K562 (cell line): ENCODE results near the gene NUP62. TPM values are rescaled to one million over a fixed set of nuclear protein-coding genes. Genes with fewer than 3 reads are reported as not detected.
A peak's percentile ranks its signal among the peaks of the same experiment; 100 is the strongest.

Experiments used
- CREM ChIP-seq: IDR thresholded peaks from 2 replicates; pipeline ENCODE4 v1.6.1; 2014; ENCODE audit warnings: antibody characterized with exemption, low read depth
- ETS2 ChIP-seq: IDR thresholded peaks from 2 replicates; pipeline ENCODE4 v1.6.1; 2016; ENCODE audit warnings: borderline replicate concordance, missing genetic modification characterization, mild to moderate bottlenecking, moderate library complexity, missing compliant biosample characterization; ENCODE audit not compliant: poor library complexity, severe bottlenecking
- NELFE ChIP-seq: IDR thresholded peaks from 2 replicates; pipeline ENCODE4 v1.6.1; 2011; ENCODE audit warnings: mild to moderate bottlenecking; ENCODE audit not compliant: insufficient read depth, insufficient read length
- ZNF175 ChIP-seq: fragments of 200-800 bp; sonication (Bioruptor generic); IDR thresholded peaks from 2 replicates; pipeline ENCODE4 v1.6.1; 2016; ENCODE audit warnings: low read depth, mild to moderate bottlenecking, missing genetic modification characterization, missing compliant biosample characterization
- polyA plus RNA-seq, 8 experiments: library from polyadenylated mRNA; depleted of rRNA in 4 of 8; stranded (reverse) in 5 of 8; unstranded in 3 of 8; fragments of >200 nt; fragmentation: Nextera tagmentation in 2 of 8; fragmentation: Illumina TruSeq in 1 of 8; extraction: Ambion mirVana in 2 of 8; extraction: Trizol in 1 of 8; gene quantifications; 2 replicates each; pipeline versions ENCODE4 v1.2.1 to v1.2.3, GENCODE V29; 2011 to 2014; ENCODE audit warnings: inconsistent platforms in 1 of 8, missing spikeins in 1 of 8
- total RNA-seq, 7 experiments: library from RNA; depleted of rRNA in 6 of 7; stranded (reverse); fragments of >200 nt in 6 of 7; fragmentation: Illumina TruSeq in 2 of 7; extraction: Trizol in 2 of 7; gene quantifications; 2 replicates each; pipeline versions ENCODE4 v1.2.1 to v1.2.3, GENCODE V29; 2011 to 2021; ENCODE audit warnings: low replicate concordance in 1 of 7
- TF ChIP-seq, protein P1 (sequence below): fragments of 450-650 bp; IDR thresholded peaks from 2 replicates; pipeline ENCODE4 v1.6.1; 2017; ENCODE audit warnings: mild to moderate bottlenecking, moderate library complexity
- TF ChIP-seq, protein P2 (sequence below): sonication (generic); formaldehyde crosslinking; IDR thresholded peaks from 2 replicates; pipeline ENCODE4 v1.8.0; 2022; ENCODE audit warnings: mild to moderate bottlenecking, missing genetic modification reagents

Gene NUP62
- total and polyA plus RNA-seq, 9 of the 15 experiments (the other 6 are each of a cell fraction or from before 2014, with no cell fraction given): 16.9 to 109 (median 66.0) TPM

DNA sequence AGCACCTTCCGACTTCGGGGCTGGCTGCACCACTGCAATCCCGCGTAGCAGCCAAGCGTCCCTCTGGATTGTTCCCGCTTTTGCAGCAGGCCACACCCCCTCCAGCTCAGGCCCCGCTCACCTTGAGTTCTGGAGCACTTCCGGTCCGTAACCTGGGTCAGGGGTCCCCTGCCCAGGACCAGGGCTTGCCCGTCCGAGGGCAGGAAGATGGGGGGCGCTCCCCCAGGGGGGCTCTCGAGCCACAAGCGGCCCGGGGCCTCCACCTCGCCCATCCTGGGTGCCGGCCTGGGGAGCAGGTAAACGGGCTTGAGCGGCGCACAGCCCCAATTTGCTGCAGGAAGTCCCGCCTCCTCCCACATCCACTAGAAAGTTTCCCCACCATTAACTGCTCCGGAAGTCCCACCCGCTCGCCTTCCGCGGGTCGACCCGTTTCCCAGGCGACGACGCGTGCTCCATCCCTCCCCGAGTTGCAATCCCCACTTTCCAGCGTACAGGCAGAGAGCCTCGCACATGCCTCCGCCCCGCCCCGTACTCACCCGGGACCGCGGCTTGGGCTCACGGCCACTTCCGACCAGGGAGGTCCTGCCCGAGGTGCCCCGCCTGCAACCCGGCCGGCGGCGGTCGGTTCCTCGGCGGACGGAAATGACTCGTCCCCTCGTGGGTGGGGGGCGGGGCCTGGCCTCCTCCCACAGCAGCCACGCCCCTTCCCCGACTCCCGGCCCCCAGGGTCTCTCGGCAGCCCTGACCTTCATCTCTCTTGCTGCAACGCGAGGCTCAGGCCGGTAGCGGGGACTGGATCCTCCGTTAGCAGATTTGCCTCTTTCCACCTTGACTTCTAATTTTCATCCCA, 62.1 kb downstream of the NUP62 start, which contains the start of gene PNKP (continued):
- TF ChIP-seq, protein P1, sequence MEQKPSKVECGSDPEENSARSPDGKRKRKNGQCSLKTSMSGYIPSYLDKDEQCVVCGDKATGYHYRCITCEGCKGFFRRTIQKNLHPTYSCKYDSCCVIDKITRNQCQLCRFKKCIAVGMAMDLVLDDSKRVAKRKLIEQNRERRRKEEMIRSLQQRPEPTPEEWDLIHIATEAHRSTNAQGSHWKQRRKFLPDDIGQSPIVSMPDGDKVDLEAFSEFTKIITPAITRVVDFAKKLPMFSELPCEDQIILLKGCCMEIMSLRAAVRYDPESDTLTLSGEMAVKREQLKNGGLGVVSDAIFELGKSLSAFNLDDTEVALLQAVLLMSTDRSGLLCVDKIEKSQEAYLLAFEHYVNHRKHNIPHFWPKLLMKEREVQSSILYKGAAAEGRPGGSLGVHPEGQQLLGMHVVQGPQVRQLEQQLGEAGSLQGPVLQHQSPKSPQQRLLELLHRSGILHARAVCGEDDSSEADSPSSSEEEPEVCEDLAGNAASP: no peak
- no peak for TF ChIP-seq ETS2 (tag)
- no peak for TF ChIP-seq NELFE
- TF ChIP-seq, protein P2, sequence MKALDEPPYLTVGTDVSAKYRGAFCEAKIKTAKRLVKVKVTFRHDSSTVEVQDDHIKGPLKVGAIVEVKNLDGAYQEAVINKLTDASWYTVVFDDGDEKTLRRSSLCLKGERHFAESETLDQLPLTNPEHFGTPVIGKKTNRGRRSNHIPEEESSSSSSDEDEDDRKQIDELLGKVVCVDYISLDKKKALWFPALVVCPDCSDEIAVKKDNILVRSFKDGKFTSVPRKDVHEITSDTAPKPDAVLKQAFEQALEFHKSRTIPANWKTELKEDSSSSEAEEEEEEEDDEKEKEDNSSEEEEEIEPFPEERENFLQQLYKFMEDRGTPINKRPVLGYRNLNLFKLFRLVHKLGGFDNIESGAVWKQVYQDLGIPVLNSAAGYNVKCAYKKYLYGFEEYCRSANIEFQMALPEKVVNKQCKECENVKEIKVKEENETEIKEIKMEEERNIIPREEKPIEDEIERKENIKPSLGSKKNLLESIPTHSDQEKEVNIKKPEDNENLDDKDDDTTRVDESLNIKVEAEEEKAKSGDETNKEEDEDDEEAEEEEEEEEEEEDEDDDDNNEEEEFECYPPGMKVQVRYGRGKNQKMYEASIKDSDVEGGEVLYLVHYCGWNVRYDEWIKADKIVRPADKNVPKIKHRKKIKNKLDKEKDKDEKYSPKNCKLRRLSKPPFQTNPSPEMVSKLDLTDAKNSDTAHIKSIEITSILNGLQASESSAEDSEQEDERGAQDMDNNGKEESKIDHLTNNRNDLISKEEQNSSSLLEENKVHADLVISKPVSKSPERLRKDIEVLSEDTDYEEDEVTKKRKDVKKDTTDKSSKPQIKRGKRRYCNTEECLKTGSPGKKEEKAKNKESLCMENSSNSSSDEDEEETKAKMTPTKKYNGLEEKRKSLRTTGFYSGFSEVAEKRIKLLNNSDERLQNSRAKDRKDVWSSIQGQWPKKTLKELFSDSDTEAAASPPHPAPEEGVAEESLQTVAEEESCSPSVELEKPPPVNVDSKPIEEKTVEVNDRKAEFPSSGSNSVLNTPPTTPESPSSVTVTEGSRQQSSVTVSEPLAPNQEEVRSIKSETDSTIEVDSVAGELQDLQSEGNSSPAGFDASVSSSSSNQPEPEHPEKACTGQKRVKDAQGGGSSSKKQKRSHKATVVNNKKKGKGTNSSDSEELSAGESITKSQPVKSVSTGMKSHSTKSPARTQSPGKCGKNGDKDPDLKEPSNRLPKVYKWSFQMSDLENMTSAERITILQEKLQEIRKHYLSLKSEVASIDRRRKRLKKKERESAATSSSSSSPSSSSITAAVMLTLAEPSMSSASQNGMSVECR (CRISPR knock-in tag): peak; percentile 62; the same call in 1 of the 2 replicates
- peak; percentile 93 for TF ChIP-seq CREM
- no peak for TF ChIP-seq ZNF175 (CRISPR knock-in tag)
